GM19468 (cell line): ENCODE results near the gene TUBA8.
"Not testable (repeated sequence)": the region's sequence is repeated elsewhere in the genome, so short reads cannot be mapped to it uniquely, and the experiment has no call there.

Experiments used
- ATAC-seq: cut with Tn5 transposase; IDR thresholded peaks from one replicate; pipeline ENCODE4 v1.9.1; 2021; ENCODE audit warnings: mild to moderate bottlenecking, moderate library complexity, moderate number of reproducible peaks; ENCODE audit not compliant: unreplicated experiment; ENCODE audit errors: extremely low read depth

The TUBA8 gene

DNA sequence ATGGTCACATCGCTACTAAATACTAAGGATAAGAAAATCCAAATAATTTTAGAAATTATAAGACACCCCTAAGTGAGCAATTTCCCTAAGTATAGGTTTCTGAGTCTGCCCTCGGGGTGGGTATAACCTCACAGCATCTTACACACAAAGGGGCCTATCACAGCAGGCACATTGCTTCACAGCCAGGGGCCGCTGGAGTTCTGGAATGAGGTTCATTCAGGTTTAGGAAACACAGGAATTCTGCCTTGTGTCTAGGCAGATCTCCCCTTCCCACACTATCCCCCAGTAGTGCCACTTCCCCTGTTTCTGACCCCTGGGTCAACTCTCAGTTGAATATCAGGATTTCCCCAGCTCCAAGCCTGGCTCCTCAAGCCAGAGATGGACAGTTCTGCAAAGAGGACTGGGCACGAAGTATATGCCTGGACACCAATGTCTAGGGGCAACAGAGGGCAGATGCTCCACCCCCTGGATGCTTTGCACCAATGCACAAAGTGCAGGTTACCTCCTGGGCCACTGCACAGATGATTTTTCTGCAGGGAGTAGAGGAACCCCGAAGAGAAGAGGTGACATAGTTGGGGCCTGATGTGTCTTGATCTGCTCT lies 11.4 kb downstream of the TUBA8 start:
- no peak for ATAC-seq

DNA sequence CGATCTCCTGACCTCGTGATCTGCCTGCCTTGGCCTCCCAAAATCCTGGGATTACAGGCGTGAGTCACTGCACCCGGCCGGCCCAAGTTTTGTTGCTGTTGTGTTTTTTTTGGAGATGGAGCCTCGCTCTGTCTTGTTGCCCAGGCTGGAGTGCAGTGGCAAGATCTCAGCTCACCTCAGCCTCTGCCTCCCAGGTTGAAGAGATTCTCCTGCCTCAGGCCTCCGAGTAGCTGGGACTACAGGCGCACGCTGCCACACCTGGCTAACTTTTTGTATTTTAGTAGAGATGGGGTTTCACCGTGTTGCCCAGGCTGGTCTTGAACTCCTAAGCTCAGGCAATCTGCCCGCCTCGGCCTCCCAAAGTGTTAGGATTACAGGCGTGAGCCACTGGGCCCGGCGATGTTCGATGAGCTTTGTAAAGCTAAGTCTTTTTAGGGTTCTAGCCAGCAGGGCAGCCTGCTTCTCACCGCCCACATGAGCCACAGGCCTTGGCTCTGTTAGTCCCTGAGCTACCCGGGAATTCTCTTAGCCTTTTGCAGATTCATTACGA lies 12.9 kb downstream of the TUBA8 start:
- ATAC-seq: not testable (repeated sequence)

DNA sequence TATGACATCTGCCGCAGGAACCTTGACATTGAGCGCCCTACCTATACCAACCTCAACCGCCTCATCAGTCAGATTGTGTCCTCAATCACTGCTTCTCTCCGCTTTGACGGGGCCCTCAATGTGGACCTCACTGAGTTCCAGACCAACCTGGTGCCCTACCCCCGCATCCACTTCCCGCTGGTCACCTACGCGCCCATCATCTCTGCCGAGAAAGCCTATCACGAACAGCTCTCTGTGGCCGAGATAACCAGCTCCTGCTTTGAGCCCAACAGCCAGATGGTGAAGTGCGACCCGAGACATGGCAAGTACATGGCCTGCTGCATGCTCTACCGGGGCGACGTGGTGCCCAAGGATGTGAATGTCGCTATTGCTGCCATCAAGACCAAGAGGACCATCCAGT lies 16.0 kb downstream of the TUBA8 start:
- ATAC-seq: no peak

DNA sequence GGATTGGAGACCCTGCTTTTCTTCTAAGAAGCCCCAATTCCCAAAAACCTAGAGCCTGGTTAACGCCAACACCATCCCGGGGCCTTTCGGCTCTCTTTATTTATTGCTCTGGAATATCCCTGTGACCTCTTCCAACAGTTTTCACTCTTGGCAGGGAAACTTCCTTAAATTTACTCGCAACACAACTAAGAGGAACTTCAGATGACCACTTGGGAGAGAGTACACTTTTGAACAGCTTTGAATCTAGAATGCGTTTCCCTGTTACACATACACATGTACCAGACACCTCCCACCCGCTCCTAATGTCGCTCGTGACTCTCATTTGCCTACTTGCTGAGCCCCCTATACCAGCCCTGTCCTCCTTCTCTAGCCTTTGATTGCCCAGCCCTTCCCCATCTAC lies 19.4 kb downstream of the TUBA8 start:
- no peak for ATAC-seq

DNA sequence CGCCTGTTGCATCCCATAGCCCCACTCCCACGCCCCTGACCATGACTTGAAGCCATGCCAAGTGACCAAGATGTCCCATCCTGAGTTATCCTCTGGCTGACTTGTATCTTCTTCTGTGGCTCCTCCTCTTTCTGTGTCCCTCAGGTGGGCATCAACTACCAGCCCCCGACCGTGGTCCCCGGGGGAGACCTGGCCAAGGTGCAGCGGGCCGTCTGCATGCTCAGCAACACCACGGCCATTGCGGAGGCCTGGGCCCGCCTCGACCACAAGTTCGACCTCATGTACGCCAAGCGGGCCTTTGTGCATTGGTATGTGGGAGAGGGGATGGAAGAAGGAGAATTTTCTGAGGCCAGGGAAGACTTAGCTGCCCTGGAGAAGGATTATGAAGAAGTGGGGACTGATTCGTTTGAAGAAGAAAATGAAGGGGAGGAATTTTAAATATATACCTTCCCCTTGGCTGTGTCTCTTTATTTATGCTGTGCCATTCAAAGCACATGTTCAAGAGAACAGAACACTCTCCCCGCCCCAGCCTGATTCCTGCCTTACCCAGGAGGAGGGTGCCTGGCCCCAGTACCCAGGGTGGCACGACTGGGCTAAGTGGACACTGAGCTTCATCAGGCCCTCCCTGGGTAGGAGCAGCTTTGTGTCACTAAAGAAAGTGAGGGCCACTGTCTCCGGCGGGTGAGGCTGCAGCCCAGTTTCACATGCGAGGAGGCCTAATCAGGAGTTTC lies 20.3 kb downstream of the TUBA8 start:
- no peak for ATAC-seq

DNA sequence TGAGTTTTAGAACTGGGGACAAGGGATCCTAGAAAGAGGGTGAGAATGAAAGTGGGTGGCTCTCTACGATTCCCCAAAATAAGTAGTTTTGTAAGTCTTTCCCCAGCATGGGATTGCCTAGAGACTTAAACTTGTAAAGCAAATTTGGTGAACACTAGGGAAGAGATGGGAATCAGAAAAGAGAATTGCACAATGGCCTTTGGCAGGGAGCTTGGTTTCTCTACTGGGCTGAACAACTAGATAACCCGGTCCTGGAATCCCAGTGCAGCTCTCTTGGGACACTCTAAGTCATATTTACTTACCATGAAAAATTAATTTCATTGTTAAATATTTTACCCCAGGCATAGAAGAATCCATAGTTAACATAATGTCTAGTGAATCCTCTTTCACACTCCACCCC lies 22.8 kb downstream of the TUBA8 start:
- ATAC-seq: no peak

DNA sequence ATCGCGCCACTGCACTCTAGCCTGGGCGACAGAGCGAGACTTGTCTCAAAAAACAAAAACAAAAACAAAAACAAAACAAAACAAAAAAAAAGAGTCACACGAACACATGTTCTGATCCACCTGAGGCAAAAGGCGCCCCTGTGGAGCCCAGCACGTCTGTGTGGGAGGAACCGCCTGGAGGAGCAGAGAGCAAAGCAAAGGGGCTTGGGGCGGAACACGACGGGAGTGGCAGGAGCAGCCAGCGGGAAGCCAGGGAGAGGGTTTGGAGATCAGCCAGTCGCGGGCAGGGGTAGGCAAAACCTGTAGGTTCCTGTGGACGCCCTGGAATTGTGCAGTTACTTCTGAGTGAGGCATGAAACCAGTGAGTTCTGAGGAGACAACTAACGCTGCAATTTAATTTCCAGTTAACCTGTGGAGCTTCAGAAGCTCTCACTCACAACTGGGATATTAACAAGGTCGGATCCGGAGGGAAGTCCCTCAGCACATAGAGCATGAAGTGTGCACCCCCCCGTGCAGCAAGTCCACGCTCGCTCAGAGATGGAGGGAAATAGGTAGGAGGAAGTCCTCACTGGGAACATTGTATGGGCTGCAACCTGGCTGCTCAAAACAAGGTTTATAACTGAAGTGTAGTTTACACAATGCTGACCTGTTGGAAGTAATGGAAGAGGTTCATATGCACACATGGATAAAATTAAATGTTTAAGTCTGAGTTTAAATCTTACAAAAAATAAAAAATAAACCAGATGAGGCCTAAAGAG lies 26.1 kb downstream of the TUBA8 start:
- no peak for ATAC-seq

DNA sequence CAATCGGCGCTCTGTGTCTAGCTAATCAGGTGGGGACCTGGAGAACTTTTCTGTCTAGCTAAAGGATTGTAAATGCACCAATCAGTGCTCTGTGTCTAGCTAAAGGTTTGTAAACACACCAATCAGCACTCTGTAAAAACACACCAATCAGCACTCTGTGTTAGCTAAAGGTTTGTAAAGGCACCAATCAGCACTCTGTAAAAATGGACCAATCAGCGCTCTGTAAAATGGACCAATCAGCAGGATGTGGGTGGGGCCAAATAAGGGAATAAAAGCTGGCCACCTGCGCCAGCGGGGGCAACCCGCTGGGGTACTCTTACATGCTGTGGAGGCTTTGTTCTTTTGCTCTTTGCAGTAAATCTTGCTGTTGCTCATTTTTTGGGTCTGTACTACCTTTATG lies 30.4 kb downstream of the TUBA8 start:
- ATAC-seq: not testable (repeated sequence)

DNA sequence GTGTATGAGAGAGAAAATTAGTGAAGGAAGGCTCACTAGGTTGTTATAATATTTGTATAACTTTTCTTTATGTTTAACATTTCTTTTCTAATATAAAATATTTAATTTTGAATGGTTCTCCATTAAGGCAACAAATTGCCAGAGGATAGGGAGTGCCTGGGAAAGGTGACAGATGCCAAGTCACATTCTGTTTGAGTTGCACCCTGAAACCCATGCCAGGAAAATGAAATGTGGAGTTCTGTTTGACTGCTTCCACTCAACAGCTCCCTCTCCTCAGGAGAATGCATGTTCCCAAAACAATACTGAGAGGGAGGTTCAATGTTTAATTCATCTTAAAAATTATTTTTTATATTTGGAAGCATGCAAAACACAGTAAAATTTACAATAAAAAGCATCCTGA lies 33.5 kb downstream of the TUBA8 start:
- ATAC-seq: no peak

DNA sequence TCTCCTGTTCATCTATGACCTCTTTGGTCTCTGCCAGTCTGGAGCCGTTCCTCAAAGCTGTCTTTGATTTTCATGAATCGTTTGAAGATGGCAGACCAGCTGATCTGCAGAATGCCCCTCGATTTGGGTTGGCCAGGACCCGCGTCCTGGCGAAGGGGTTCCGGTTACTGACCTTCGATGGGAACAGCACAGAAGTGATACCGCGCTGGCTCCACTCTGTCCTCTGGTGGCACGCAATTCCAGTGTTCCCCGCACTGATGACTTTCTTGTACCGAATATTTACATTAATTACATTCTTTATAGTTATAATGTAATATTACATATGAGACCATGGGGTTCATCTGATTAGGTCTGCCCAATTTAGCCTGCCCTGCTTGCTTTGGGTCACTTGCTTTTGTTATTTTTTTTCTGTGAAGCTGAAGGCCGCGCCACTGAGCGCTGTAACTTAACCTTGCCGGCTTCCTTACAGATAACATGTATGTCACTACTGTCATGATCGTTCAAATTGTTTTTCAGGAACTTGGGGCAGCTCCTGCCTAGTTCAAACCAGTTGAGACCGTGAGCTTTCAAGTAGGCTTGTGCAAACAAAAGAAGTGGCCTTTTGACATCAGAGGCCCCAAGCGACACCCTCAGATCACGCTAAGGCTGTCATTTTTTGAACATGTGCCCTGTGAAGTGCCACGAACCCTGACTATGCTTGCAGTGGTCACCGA lies 35.2 kb downstream of the TUBA8 start:
- no peak for ATAC-seq

DNA sequence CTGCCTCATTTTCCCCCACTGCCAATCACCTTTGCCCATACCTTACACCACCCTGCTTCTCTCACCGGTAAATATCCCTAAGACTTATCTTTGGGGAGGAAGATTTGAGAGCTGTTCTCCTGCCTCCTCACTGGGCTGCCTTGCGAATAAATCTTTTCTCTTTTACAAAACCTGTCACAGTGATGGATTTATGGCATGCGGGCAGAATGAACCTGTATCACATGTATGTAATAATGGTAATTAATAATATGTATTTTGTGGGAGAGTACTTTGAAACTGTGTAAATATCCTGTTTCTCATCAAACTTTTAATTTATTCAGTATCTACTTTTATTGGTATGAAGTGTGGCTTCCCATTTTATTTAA lies 35.8 kb downstream of the TUBA8 start:
- no peak for ATAC-seq

DNA sequence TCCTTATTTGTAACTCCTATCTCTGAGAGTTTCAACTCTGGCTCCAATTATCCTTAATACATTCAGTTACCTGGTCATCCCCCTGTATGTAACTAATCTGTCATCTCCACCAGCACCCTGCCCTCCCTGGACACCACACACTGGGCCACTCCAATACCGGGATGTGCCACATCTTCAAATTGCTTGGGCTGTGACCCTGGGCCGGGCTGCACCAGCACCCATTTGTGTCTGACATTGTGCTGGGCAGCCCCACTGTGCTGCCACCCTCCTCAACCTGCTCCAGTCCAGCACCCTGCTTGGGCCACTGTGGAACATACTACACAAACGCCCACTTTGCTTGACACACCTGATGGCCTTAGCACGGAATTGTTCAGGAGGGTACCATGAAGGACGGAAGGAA lies 37.2 kb downstream of the TUBA8 start:
- no peak for ATAC-seq

DNA sequence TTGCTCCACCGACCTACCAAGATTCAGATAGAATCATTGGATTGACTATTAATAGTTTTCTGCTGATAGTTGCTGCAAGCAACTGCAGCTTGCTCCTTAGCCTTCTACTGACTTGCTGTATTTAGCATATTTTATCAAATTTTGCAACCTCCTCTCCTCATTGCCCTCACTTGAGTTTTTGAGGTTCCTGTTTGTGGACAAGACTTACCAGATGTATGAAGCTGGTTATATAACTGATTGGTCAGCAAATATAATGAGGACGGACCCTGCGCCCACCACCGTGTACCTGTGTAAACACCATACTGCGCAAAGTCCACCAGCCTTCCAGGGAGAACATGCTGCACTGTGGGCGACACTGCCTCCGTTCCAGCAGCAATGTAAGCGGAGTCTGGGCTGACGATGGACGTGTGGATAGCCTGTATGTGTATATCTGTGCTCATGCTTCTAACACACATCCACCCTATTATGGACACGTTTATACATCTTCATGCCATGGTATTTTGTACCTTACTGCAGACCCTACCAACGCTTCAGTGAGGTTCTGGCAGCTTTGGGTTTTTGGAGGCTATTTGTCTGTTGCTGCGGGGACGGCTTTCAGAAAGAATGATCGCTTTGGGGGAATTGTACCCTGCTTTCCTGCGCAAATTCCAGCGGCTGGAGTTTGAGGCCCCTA lies 37.8 kb downstream of the TUBA8 start:
- no peak for ATAC-seq

DNA sequence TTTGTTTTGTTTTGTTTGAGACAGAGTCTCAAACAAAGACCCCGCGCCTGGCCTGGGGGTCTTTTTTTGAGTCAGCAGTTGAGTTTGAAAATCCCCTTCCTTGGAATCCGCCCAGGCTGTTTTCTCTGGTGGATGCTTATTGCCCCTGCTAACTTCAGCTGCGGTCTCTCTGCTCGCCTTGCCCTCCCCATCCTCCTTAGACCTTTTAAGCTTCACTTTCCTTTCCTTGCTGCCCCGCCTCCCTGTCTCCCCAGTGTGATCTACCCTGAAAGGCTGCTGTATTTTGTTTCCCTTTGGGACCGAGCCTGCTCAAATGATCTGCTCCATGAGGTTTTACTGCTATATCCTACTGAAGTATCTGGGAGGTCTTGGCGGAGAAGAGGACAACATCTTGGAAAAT lies 41.9 kb downstream of the TUBA8 start:
- no peak for ATAC-seq

DNA sequence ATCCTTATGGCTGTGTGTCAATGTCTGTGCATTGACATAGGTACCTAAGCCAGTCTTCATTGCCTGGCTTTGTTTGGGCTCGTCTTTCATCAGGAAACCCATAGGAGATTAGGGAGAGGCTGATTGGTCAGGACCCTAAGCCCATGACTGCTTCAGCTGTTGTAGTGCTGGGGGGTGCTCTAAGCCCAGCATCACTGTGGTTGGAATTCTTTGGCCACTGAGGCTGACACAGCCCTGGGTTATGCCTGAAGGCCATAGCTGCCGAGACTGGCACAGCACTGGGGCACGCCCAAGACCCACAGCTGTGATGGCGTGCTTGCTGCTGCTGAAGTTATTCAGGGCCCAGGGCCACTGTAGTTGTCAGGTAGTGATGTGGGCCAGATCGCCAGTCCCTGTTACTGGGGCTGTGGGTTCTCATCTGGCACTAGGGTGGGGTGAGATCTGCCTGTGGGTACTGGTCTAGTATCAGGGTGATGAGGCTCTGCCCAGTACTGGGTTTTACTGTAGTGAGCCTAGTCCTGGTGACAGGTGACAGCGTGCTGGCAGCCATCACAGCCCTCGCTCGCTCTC lies 44.3 kb downstream of the TUBA8 start:
- ATAC-seq: no peak

DNA sequence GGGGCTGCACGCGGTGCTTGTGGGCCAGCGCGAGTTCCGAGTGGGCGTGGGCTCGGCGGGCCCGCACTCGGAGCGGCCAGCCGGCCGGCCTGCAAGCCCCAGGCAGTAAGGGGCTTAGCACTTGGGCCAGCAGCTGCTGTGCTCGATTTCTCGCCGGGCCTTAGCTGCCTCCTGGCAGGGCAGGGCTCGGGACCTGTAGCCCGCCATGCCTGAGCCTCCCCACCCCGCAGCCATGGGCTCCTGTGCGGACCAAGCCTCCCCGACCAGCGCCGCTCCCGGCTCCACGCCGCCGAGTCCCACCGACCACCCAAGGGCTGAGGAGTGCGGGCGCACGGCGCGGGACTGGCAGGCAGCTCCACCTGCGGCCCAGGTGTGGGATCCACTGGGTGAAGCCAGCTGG lies 44.9 kb downstream of the TUBA8 start:
- ATAC-seq: not testable (repeated sequence)

DNA sequence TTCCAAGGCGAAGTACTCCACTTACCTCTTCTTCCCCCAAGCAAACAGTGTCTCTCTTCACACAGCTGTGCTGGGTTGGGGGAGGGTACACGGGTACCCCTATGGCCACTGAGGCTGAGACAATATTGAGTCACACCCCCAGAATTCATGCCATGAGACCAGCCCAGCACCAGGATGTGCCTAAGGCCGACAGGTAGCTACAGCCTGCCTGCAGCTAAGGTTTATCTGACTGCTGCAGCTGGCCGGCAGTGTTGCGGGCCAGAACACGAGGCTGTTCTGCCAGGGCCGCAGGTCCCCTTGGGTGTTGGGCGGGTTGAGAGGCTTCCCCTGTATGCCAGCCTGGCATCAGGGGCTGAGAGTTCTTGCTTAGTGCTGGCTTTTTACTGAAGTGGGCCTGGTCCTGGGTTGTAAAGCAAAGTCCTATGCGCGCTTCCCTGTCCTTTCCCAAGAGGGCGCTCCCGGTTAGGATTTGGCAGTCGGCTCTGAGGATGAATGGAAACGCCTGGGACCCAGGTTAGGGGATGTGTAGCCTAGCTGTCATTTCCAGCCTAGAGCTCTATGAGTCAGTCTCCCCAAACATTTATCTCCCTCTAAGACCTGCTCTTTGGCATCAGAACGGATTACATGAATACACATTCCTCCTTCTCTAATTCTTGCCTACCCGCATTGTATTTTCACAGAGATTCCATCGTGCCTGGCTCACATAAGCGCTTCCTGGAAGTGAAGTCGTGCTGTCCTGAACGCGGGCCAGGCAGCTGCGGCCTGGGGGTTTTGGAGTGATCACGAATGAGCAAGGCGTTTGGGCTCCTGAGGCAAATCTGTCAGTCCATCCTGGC lies 46.5 kb downstream of the TUBA8 start:
- ATAC-seq: no peak

DNA sequence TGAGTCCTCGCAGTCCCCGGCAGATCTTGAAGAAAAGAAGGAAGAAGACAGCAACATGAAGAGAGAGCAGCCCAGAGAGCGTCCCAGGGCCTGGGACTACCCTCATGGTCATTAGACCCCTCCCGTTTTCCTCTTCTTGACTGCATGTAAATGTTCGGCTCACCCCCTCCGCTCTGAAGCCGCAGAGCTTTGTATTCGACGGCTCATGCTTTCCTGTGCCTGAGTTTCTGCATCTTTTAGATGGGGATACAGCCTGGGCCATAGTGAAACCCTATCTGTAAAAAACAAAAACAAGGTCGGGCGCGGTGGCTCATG lies 47.1 kb downstream of the TUBA8 start:
- no peak for ATAC-seq

DNA sequence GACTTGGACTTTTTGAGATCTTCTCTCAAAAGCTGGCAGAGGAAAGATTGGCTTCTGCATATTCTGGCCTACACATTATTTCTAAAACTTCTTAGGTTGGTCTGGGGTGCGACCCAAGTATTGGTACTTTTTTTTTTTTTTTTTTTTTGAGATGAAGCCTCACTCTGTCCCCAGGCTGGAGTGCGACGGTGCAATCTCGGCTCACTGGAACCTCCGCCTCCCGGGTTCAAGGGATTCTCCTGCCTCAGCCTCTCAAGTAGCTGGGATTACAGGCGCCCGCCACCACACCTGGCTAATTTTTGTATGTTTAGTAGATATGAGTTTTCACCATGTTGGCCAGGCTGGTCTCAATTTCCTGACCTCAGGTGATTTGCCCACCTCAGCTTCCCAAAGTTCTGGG lies 50.0 kb downstream of the TUBA8 start:
- ATAC-seq: not testable (repeated sequence)
